NCI-H2171 (cell line): Measurements from ENCODE around the gene KCNIP4.

Experiments
- DNase-seq: peaks from one replicate; lab custom pipeline; 2025; lab: John Stamatoyannopoulos, UW

Gene KCNIP4

DNA sequence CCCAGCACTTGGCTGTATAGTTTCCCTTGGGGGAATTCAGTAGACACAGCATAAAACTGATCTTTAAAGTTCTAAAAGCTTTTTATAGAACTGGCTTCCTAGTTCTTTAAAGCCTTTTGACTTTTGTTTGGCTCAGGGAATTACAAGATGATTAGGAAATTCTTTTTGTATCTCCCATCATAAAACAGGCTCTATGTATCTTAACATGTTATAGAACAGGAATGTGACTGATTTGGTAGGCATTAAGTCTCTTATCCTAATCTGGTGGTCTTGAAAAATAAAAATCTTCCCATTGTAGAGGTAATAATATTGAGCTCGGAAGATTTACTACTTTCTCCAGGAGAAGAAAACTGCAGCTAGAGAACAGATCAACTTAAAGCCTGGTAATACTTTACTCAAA lies 262.7 kb downstream of the KCNIP4 start:
- no peak for DNase-seq

DNA sequence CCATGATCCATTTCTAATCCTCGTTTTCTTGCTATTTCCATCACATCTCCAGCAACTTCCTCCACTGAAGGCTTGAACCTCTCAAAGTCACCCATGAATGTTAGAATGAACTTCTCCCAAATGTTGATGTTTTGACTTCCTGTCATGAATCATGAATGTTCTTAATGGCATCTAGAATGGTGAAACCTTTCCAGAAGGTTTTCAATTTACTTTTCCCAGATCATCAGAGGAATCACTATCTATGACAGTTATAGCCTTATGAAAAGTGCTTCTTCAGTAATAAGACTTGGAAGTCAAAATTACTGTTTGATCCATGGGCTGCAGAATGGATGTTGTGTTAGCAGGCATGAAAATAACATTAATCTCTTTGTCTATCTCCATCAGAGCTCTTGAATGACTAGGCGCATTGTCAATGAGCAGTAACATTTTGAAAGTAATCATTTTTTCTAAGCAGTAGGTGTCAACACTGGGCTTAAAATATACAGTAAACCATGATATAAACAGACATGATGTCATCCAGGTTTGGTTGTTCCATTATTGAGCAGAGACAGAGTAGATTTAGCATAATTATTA lies 268.2 kb downstream of the KCNIP4 start:
- DNase-seq = no peak

DNA sequence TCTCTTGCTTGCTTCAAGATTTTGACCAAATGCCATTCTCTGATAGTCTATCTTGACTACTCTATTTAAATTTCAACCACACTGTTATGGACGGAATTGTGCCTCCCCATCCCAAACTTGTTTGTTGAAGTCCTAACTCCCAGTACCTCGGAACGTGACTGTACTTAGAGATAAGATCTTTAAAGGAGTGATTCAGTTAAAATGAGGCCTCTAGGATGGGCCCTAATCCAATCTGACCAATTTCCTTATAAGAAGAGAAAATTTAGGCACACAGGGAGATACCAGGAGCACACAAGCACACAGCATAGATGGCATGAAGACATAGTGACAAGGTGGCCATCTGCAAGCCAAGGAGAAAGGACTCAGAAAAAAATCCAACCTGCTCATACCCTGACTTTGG lies 269.9 kb downstream of the KCNIP4 start:
- no peak for DNase-seq

DNA sequence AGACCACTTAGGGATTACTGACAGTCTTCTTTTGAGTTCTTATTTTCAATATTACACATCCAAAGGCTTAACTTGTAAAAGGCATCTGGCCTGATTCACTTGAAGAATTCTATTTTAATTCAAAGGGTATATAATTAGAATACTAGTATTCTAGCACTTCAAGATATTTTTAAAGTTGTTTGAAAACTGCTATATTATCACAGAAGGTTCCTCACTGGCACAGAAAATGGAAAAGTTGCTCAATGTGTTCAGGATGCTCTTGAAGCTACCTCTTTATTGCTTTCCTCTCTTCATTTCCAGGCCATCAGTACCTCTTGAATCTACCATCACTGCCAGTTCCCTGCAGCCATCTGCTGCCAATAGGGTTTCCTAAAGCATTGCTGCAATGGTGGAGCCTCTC lies 271.4 kb downstream of the KCNIP4 start:
- DNase-seq = no peak

DNA sequence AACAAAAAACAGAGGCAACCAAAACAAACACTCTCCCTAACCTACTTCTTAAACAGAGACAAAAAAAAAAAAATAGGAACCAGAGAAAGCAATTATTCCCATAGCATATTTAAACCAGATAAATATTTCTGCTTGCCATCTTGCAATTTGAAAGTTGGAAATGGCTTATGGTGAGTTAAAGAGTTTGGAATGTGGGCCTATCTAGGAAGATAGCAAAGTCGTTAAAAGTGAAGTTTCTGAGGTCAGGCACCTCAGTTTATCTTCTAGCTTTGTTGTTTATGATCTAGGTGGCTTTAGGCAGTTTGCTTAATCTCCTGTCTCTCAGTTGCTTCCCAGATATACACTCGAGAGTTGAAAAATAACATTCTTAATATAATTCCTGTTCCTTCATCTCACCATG lies 284.2 kb downstream of the KCNIP4 start:
- DNase-seq = no peak

DNA sequence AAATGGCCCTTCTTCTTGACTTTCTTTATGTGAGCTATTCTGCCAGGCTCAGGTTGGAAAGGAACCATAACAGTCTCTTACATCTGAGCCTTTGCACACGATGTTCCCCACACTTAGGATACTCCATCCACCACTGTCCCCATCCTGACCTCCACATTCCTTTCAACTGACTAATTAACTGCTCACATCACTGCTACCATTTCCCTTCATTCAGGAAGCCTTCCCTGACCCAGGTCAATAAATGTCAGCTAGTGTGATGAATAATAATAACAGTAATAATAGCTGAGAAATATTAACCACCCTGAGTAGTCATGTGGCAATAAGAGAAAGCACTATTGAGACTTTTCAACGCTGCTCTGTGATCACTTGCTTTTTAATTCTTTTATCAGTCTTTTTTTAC lies 291.7 kb downstream of the KCNIP4 start:
- no peak for DNase-seq

DNA sequence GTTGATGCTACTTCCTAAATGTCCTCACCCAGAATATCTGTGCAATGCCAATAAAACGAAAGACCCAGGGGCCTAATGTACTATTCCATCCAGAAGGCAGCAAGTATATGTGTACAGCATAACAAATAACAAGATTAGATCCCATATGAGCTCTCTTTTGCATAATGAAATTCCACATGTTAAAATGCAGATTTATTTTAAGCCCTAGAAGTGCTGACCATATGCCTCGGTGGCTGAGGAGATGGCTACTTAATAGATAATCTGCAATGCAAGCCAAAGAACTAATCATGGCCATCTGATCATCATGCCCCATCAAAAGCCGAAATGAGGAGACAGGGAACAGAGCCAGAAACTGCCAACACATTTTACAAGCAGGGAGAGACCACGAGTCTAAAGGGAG lies 293.5 kb downstream of the KCNIP4 start:
- no peak for DNase-seq

DNA sequence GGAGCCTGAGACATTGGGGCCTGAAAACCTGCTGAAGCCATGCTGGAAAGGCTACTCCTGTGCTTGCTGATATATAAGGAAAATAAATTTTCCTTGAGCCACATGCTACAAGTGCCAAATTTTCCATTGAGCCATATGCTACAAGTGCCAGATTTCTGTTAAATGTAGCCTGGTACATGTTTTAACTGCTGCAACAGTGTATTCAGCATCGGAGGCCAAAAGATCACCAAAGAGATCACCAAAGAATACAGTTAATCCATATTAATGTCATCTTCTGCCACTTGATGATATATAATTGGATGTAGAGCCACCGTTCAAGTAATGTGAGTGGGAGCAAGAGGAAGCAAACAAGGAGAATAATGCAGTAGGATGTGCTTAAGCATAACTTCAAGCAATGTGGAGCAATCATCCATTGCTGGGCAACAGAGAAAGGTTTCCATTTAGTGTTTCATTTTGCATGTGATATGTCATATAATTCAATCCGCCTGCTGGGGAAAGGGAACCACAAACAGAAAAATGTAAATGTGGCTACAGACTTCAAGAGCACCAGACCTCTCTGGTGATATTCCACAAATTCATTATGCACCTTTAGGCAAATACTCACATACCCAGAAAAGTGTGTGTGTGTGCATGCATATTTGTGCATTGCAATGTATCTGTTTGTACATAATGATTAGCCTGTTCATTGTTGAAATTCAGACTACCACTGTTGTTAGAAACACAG lies 295.9 kb downstream of the KCNIP4 start:
- no peak for DNase-seq

DNA sequence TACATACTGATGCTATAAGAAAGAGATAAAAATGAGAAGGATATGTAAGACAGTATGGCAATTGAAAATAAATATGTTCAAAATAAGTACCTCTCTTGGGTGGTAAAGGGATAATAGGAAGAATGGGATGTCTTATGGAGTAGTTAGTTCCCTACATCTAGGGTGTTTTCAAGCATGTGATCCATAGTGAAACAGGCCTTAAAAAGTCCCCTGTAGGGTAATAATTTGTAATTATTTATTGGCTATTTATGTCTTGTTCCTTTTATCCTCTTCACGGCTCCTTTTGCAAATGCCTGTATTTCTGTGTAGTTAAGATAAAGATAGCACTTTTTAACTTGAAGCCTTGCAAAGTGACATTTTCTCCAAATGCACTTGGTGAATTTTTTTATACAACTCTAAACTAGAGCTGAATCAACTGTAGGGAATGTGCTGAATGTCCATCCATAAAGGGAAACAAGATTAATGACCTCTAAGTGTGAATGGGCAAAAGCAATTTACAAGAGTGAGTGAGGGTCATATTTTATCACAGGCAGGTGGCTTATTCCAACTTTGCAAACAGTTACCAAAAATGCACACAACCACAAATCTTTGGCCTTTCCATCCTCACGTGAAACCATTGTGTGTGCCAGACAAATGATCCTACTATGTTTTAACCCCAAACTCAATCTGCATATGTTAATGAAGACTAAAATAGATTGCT lies 299.0 kb downstream of the KCNIP4 start:
- DNase-seq = no peak

DNA sequence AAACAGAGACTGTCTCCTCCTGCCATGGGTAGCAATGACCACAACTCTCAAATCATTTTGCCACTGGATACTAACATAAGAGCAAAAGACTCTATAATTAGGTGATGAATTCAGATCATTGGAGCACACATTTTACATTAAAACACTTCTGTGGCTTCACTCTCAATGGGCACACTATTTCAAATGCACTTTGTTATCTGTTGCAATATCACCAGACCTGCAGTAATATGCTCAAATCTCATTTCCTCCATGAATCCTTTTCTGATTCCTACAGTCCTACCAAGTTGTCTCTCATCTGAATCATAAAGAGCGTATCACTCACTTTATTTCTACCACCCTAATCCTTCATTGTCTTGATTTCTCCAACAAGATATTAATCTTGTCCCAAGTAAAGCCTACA lies 302.8 kb downstream of the KCNIP4 start:
- no peak for DNase-seq

DNA sequence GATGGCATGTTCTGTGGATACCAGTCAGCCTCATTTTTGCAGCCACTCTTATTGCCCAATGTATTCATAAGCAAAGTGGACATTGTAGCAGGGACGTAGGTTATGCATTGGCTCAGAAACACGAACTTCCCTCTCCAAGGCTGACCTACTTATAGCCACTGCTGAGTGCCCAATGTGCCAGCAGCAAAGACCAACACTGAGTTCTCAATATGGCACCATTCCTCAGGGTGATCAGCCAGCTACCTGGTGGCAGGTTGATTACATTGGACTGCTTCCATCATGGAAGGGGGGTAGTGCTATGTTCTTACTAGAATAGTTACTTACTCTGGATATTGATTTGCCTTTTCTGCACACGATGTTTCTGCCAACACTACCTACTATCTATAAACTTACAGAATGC lies 306.9 kb downstream of the KCNIP4 start:
- no peak for DNase-seq

DNA sequence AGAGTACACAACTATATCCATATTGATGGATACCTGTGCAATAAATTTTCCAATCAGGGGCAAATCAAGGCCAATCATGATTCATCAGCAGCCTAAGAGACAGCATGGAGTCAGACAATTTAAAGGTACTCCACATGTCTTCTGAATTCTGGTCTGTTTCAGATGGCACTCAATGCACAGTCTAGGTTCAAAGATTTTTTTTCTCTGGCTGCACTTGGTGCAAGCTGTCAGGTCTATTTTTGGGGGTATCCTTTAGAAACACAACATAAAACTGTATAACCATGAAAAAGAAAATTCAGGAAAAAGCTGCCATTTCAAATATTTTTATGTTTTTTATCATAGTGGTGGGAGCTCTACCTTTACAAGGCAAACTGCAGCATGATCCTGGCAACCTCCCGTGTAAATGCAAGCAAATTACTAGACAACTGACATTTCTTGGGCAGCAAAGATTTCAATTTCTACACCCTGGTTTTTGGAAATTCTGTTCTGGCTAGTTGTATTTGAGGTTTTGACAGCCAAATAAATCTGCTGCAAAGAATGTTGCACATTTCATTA lies 310.3 kb downstream of the KCNIP4 start:
- DNase-seq = no peak

DNA sequence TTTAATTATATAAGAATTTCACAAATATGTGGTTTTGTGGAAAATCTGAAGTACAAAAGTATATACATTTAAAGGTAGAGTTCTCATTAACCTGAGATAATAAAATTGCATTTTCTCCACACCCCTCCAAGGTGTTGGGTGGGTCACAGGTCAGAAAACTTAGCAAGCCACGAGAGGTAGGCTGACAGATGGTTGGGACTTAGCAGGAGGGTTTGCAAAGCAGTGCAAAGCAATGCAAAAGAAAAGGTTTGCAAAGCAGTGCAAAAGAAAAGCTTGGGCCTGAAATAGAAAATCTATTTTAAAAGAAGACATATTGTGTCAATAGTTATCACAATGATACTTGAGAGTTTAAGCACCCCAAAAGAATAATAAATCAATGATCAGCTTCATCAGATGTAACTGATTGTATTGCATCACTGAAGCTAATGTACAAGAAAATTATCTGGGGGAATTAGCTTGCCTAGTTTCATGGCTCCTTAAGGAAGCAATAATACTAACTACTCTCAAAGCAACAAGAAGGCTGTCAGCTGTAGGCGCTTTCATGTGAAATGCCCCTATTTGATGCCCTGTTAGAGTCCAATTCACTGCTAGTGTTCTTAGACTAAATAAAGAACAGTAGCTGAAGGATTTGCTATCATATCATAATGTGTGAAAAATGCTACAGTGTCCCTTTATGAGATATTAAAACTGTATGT lies 319.5 kb downstream of the KCNIP4 start:
- no peak for DNase-seq

DNA sequence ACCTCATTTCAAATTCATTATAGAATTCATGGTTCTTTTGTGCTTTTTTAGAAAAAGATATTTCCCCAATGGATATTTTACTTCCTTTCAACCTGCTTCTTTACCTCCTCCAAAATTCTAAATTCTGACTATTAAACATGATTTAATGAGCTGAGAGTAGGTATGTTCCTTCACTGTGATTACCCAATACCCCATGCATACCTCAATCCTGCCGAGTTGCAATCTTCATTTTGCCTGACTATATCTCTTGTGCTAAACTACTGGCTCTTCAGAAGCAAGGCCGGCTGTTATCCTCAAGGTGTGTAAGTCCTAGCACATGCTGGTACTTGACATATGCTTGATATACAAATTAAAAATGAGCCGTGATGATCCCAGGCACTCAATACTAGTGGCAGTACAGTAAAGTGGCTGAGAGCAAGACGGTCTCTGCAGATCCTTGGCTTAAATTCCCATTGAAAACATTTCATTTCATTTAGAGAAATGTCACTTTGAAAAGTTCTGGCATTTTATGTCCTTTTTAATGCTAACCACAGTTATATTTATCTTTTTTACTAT lies 320.4 kb downstream of the KCNIP4 start:
- no peak for DNase-seq

DNA sequence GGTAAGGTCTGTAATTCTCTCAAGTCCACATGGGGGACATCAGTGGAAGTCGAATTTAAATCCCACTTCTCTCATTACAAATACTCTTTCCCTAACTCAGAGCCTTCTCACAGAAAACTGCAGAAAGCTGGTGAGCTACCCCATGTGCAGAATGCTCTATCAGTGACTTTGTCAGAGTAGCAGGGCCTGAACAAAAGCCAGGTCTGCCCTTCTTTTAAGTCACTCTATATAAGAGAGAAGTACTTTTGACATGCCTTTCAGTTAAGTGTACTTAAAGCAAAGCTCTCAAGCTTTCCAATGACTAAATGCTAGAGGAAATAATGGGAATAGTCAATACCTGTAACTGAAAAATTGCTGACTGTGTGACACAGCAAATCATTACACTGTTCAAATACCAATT lies 323.1 kb downstream of the KCNIP4 start:
- no peak for DNase-seq

DNA sequence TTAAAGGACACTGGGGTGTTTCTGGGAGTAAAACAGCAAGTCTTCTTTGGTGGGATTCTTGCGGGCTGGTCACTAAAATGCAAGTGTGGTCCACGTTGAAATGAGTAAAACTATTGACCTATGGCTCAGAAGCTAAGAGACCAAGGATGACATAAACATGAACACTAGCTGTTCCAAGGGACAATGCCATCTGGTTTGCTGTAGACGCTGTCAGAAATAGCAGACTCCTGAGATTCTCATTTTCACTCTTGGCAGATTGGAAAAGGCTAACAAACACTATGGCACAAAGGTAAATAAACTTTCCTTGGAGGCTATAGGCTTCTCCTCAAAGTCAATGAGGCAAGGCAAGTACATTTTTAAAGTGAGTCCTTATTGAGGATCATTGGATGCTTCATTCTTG lies 343.6 kb downstream of the KCNIP4 start:
- no peak for DNase-seq

DNA sequence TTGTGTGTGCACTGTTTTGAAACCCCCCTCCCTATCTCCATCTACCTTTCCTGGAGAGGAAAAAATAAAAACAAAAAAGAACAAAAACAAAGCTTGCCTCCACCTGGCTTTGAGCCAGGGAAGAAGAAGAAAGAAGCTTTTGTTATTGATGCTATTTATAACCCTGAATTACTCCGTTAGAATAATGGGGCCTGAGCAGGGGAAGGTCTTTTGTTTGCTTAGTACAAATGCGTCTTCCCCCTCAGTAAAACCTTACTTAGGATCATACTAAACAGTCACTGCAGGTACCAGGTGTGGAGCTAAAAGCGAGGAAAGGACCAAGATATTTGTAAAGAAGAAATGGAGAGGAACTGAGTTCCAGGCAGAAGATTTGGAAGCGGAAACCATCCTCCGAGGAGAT lies 352.1 kb downstream of the KCNIP4 start:
- DNase-seq = no peak

DNA sequence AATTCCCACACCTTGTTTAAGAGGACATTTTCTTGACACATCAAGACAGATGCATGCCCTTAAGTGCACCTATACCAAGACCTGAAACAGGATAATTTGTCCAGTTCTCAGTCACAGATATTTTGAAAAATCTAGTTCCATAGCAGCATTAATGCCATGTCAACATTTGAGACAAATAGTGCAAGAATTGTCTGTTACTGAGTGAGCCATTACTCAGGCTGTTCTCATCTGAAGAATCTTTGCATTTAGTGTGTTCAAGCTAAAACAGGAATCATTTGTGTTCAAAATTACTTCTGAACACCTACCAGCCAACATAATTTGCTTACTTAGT lies 354.9 kb downstream of the KCNIP4 start:
- DNase-seq = no peak

DNA sequence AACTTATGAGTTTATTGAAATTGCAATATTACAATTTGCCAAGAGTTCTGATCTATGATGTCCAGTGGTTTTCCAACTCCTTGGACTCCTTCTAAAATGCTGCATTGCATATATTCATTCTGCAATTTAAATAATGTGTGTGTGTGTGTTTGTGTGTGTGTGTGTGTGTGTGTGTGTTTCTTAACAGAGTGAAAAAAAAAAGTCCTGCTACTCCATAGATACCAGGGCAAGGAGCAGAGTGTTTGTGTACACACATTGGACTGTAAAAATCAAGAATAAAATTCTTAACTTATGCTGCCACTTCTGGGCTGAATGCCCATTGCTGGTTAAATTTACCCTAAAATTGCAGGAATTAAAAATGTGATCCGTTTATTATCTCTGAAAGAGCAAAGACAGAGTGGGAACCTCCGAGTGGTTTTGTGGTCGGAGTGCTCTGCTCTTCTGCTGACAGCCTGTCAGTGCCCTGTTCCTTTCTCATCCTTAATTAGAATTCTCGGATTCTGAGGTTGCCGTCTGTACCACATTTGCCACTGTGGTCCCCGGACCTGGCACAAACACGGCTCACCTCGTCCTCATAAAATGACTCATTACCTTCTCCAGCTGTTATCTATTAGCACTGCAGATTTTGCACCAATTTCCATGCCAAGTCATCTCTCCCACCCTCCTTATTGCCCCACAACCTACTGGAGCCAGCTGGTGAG lies 355.5 kb downstream of the KCNIP4 start:
- no peak for DNase-seq

DNA sequence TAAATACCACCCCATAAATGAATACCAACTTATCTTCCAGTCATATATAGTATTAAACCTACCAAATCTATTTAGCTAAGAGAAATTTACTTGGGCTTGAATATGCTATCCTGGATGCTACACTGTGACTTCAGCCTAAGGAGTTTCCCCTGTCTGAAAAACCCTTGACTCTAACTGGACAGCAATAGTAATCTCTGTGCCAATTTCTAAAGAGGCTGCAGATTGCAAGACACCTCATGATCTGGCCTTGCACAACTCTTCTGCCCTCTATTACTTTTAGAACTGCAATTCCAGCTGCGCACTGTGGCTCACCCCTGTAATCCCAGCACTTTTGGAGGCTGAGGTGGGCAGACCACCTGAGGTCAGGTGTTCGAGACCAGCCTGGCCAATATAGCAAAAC lies 371.5 kb downstream of the KCNIP4 start:
- DNase-seq = no peak

DNA sequence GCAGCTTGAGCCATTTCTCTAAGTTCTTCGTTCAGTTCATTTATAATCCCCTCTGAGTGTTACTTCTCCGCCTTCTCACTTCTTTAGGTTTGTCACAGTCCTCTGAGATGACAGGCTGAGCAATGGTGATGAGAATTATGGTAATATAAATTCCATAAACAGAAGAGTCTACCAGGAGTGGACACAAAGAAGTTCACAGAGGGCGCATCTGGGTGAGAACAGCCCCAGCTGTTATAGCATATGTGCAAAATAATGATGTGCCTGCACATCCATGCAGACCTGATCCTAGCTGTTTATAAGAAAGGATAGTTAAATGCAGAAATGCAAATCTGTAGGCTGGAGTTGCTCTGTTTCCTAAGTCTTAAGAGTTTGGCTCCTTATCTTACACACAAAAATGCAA lies 377.5 kb downstream of the KCNIP4 start:
- no peak for DNase-seq

DNA sequence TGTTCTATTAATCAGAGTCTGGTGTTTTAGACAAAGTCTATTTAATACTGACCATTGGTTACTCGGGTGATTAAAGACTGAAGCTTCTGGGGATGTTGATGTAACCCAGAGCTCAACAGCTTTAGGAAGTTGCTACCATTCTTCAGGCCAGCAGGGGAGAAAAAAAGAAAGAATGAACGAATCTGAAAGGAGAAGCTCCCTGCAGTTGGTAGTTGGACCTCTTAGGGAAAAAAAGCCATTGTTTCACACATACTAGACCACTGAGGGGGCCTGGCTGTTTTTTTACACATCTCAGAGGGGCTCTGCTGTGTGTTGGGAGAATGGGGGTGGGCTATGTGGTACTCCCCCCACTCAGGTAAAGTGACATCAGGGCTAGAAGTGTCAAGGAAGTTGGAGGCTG lies 378.9 kb downstream of the KCNIP4 start:
- no peak for DNase-seq
